Measurements from ENCODE around the gene INPP5F.
"Not testable (repeated sequence)": the region's sequence is repeated elsewhere in the genome, so short reads cannot be mapped to it uniquely, and the experiment has no call there.

INPP5F gene

GRCh38 chr10:119772334-119772733 is 46.5 kb downstream of the INPP5F start:
- Mint-ChIP-seq H3K4me1 (ENCODE audit: low read depth) (peaks cover 20% of the 10 kb centered on the region), H3K27ac (no peak overlapping the region), H3K36me3 (ENCODE audit: low read depth) (peaks cover 11% of the 10 kb centered on the region), H3K9me3 (no peaks in the 10 kb centered on the region), H3K27me3 (no peaks in the 10 kb centered on the region), H3K4me3 (no peak overlapping the region)

GRCh38 chr10:119773041-119773440 is 47.2 kb downstream of the INPP5F start:
- not testable (repeated sequence) for H3K4me3 Mint-ChIP-seq

GRCh38 chr10:119775529-119775928 is 49.7 kb downstream of the INPP5F start:
- no peaks in the 10 kb centered on the region for H3K9me3 Mint-ChIP-seq
- H3K36me3 Mint-ChIP-seq (ENCODE audit: low read depth) = peaks cover 17% of the 10 kb centered on the region
- no peaks in the 10 kb centered on the region for H3K27me3 Mint-ChIP-seq
- no peak overlapping the region for H3K4me3 Mint-ChIP-seq
- H3K27ac Mint-ChIP-seq = peak overlapping the region; percentile 17
- H3K4me1 Mint-ChIP-seq (ENCODE audit: low read depth) = peaks cover 25% of the 10 kb centered on the region

More at GRCh38 chr10:119773041-119773440, 47.2 kb downstream of the INPP5F start:
- not testable (repeated sequence) for H3K27ac Mint-ChIP-seq, H3K9me3 Mint-ChIP-seq, H3K27me3 Mint-ChIP-seq
- peaks cover 11% of the 10 kb centered on the region for H3K36me3 Mint-ChIP-seq (ENCODE audit: low read depth)
- peaks cover 20% of the 10 kb centered on the region for H3K4me1 Mint-ChIP-seq (ENCODE audit: low read depth)

- Mint-ChIP-seq H3K4me1 (ENCODE audit: low read depth) (peaks cover 25% of the 10 kb centered on the region), H3K27me3 (no peaks in the 10 kb centered on the region), H3K9me3 (no peaks in the 10 kb centered on the region), H3K27ac (no peak overlapping the region), H3K36me3 (ENCODE audit: low read depth) (peaks cover 22% of the 10 kb centered on the region), H3K4me3 (no peak overlapping the region)
Measured at GRCh38 chr10:119776536-119776935, 50.7 kb downstream of the INPP5F start.

GRCh38 chr10:119777686-119778085 is 51.8 kb downstream of the INPP5F start:
- Mint-ChIP-seq H3K4me3 (no peak overlapping the region), H3K36me3 (ENCODE audit: low read depth) (peaks cover 17% of the 10 kb centered on the region), H3K27me3 (no peaks in the 10 kb centered on the region), H3K4me1 (ENCODE audit: low read depth) (peaks cover 19% of the 10 kb centered on the region), H3K9me3 (no peaks in the 10 kb centered on the region), H3K27ac (no peak overlapping the region)

- no peak overlapping the region for H3K27ac Mint-ChIP-seq
- H3K4me3 Mint-ChIP-seq = no peak overlapping the region
- peaks cover 25% of the 10 kb centered on the region for H3K4me1 Mint-ChIP-seq (ENCODE audit: low read depth)
- no peaks in the 10 kb centered on the region for H3K9me3 Mint-ChIP-seq
- peaks cover 12% of the 10 kb centered on the region for H3K36me3 Mint-ChIP-seq (ENCODE audit: low read depth)
- no peaks in the 10 kb centered on the region for H3K27me3 Mint-ChIP-seq
Measured at GRCh38 chr10:119778776-119779445, 53.1 kb downstream of the INPP5F start.

- no peak overlapping the region for H3K4me3 Mint-ChIP-seq
- H3K36me3 Mint-ChIP-seq (ENCODE audit: low read depth) = peaks cover 12% of the 10 kb centered on the region
- no peaks in the 10 kb centered on the region for H3K27me3 Mint-ChIP-seq
- H3K4me1 Mint-ChIP-seq (ENCODE audit: low read depth) = peaks cover 32% of the 10 kb centered on the region
- H3K27ac Mint-ChIP-seq = no peak overlapping the region
- H3K9me3 Mint-ChIP-seq = no peaks in the 10 kb centered on the region
Measured at GRCh38 chr10:119780879-119781480, 55.1 kb downstream of the INPP5F start.

- H3K36me3 Mint-ChIP-seq (ENCODE audit: low read depth) = peaks cover 12% of the 10 kb centered on the region
- H3K4me1 Mint-ChIP-seq (ENCODE audit: low read depth) = peaks cover 32% of the 10 kb centered on the region
- no peak overlapping the region for H3K27ac Mint-ChIP-seq
- no peak overlapping the region for H3K4me3 Mint-ChIP-seq
- no peaks in the 10 kb centered on the region for H3K9me3 Mint-ChIP-seq
- H3K27me3 Mint-ChIP-seq = no peaks in the 10 kb centered on the region
Measured at GRCh38 chr10:119781498-119781897, 55.6 kb downstream of the INPP5F start.

- Mint-ChIP-seq H3K27ac (no peak overlapping the region), H3K9me3 (no peaks in the 10 kb centered on the region), H3K4me3 (no peak overlapping the region), H3K4me1 (ENCODE audit: low read depth) (peaks cover 32% of the 10 kb centered on the region), H3K27me3 (no peaks in the 10 kb centered on the region), H3K36me3 (ENCODE audit: low read depth) (peaks cover 22% of the 10 kb centered on the region)
Measured at GRCh38 chr10:119782981-119783664, 57.3 kb downstream of the INPP5F start.

GRCh38 chr10:119783665-119784027 is 57.8 kb downstream of the INPP5F start:
- H3K27ac Mint-ChIP-seq = no peak overlapping the region
- H3K27me3 Mint-ChIP-seq = no peaks in the 10 kb centered on the region
- peaks cover 31% of the 10 kb centered on the region for H3K4me1 Mint-ChIP-seq (ENCODE audit: low read depth)
- peak overlapping the region; percentile 39 for H3K4me3 Mint-ChIP-seq
- H3K36me3 Mint-ChIP-seq (ENCODE audit: low read depth) = peaks cover 24% of the 10 kb centered on the region
- H3K9me3 Mint-ChIP-seq = no peaks in the 10 kb centered on the region

GRCh38 chr10:119784340-119785067 is 58.7 kb downstream of the INPP5F start:
- Mint-ChIP-seq H3K27ac (peak overlapping the region; percentile 1), H3K36me3 (ENCODE audit: low read depth) (peaks cover 20% of the 10 kb centered on the region), H3K9me3 (no peaks in the 10 kb centered on the region), H3K4me1 (ENCODE audit: low read depth) (peaks cover 27% of the 10 kb centered on the region), H3K27me3 (no peaks in the 10 kb centered on the region), H3K4me3 (peak overlapping the region; percentile 32)

- Mint-ChIP-seq H3K9me3 (no peaks in the 10 kb centered on the region), H3K36me3 (ENCODE audit: low read depth) (peaks cover 17% of the 10 kb centered on the region), H3K4me3 (no peak overlapping the region), H3K4me1 (ENCODE audit: low read depth) (peaks cover 27% of the 10 kb centered on the region), H3K27me3 (no peaks in the 10 kb centered on the region), H3K27ac (no peak overlapping the region)
Measured at GRCh38 chr10:119786117-119786769, 60.4 kb downstream of the INPP5F start.

GRCh38 chr10:119795101-119795500 is 69.3 kb downstream of the INPP5F start:
- not testable (repeated sequence) for H3K27ac Mint-ChIP-seq; H3K4me1 Mint-ChIP-seq (ENCODE audit: low read depth); H3K27me3 Mint-ChIP-seq; H3K4me3 Mint-ChIP-seq; H3K9me3 Mint-ChIP-seq
- peaks cover 34% of the 10 kb centered on the region for H3K36me3 Mint-ChIP-seq (ENCODE audit: low read depth)

- H3K4me3 Mint-ChIP-seq = no peak overlapping the region
- no peak overlapping the region for H3K27ac Mint-ChIP-seq
- H3K36me3 Mint-ChIP-seq (ENCODE audit: low read depth) = peaks cover 37% of the 10 kb centered on the region
- H3K9me3 Mint-ChIP-seq = no peaks in the 10 kb centered on the region
- no peaks in the 10 kb centered on the region for H3K4me1 Mint-ChIP-seq (ENCODE audit: low read depth)
- no peaks in the 10 kb centered on the region for H3K27me3 Mint-ChIP-seq
Measured at GRCh38 chr10:119796039-119796438, 70.2 kb downstream of the INPP5F start.
